ENCODE results near the gene FLAD1. TPM values are rescaled to one million over a fixed set of nuclear protein-coding genes. Genes with fewer than 3 reads are reported as not detected.

FLAD1 gene
- total RNA-seq, 4 donors from 2014 or later = 29.7 to 50.3 (median 46.3) TPM

DNA sequence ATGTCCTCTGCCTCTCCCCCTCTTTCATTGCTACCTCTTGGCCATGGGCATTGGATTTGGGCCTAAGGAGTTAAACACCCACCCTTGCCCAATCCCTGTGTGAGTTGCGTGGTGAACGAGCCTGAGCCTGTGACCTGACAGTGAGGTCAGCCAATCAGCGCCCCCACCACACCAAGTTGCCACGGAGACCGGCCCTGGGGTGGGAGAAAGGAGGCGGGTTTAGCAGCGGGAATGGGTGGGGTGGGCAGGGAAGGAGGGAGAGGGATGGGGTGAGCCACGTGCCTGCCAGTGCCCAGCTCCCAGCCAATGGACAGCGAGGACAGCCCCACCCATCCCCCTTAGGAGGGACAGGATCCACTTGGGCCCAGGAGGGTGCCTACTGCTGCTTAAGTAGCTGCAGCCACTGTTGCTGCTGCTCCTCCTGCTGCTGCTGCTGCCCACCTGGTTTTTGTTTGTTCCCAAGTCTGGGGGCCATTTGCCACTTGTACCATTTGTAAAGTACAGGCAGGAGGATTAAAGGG, 28.9 kb downstream of the FLAD1 start:
- H3K4me3 ChIP-seq = peak overlapping the region in 2 of 4 donors; percentile 55 to 63

DNA sequence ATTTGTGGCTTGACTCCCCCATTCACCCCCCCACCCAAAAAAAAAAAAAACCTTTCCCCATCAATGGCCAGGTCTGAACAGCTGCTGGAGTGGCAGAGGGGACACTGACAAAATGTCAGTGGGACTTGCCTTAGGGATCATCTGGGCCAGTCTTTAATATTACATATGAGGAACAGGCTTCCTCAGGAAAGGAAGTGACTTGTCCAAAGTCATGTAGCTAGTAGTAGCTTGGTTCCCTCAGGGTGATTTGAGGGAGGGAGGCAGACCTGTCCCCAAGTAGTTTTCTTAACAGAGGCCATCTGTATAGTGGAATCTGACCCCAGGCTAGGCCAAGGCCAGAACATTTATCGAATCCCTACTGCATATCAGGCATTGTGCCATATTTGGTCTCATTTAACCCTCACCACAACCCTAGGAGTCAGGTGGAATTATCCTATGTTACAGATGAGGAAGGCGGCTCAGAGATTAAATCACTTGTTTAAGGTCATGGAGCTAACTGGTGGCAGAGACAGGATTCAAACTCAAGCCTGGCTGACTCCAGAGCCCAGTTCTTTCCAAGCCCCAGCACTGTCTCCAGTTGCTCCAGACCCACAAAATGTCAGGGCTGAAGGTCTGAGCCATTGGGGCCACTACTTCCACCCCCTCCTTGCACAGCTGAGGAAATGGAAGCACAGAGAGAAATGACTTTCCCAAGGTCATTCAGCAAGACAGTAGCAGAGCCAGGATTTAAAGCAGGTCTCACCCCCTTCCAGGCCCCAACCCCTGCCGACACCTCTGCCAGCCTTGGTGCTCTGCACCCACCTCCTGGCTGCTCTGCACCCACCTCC, 29.8 kb downstream of the FLAD1 start:
- peaks cover 0 to 41% (median 0%) of the 10 kb centered on the region in 3 donors for H3K36me3 ChIP-seq
- no peaks in the 10 kb centered on the region for H3K9me3 ChIP-seq
- TF ChIP-seq, protein P1, sequence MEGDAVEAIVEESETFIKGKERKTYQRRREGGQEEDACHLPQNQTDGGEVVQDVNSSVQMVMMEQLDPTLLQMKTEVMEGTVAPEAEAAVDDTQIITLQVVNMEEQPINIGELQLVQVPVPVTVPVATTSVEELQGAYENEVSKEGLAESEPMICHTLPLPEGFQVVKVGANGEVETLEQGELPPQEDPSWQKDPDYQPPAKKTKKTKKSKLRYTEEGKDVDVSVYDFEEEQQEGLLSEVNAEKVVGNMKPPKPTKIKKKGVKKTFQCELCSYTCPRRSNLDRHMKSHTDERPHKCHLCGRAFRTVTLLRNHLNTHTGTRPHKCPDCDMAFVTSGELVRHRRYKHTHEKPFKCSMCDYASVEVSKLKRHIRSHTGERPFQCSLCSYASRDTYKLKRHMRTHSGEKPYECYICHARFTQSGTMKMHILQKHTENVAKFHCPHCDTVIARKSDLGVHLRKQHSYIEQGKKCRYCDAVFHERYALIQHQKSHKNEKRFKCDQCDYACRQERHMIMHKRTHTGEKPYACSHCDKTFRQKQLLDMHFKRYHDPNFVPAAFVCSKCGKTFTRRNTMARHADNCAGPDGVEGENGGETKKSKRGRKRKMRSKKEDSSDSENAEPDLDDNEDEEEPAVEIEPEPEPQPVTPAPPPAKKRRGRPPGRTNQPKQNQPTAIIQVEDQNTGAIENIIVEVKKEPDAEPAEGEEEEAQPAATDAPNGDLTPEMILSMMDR (IDR thresholded peaks at IDR 0.05) = no peak
- no peak for TF ChIP-seq POLR2A (IDR thresholded peaks at IDR 0.05)
- peaks cover 3 to 76% (median 50%) of the 10 kb centered on the region in 4 donors for H3K4me1 ChIP-seq
- peak overlapping the region; percentile 94 to 99 (median 96) for H3K27ac ChIP-seq
- no peaks in the 10 kb centered on the region for H3K27me3 ChIP-seq
- H3K4me3 ChIP-seq = peak overlapping the region in 2 of 4 donors; percentile 35 to 63
- DNase-seq = no peak

More for the DNA sequence above, 28.9 kb downstream of the FLAD1 start:
- DNase-seq = peak; percentile 25 to 88 (median 85)
- Histone ChIP-seq H3K27me3 (no peaks in the 10 kb centered on the region), H3K4me1 (peaks cover 3 to 79% (median 46%) of the 10 kb centered on the region in 4 donors), H3K9me3 (no peaks in the 10 kb centered on the region), H3K27ac (peak overlapping the region; percentile 94 to 99 (median 96)), H3K36me3 (peaks cover 0 to 36% (median 0%) of the 10 kb centered on the region in 3 donors)
- TF ChIP-seq POLR2A (IDR thresholded peaks at IDR 0.05) = peak; percentile 45 to 81
- TF ChIP-seq, protein P1 (IDR thresholded peaks at IDR 0.05) = no peak

DNA sequence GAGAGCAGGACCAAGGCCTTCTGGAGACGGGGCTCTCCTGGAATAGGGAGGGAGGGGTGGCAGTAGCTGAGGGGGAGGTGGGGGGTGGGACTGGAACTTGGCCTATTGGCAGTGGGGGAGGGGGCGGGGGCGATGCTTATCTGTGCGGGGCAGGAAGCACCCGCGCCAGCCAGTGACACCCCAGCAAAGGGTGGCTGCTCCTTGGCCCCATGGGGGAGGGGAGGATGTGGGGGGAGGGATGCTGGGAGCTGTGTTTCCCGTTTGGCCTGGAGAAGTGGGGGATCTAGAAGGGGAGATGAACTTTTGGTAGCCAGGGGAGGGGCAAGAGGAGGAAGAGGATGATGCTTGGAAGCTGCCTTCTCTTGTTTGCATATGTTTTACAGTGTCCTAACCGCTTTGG, 30.5 kb downstream of the FLAD1 start:
- DNase-seq = peak; percentile 64 to 74 (median 70)
- peak overlapping the region; percentile 94 to 99 (median 96) for H3K27ac ChIP-seq
- H3K4me1 ChIP-seq = peaks cover 3 to 82% (median 53%) of the 10 kb centered on the region in 4 donors
- TF ChIP-seq, protein P1 (IDR thresholded peaks at IDR 0.05) = no peak
- TF ChIP-seq POLR2A (IDR thresholded peaks at IDR 0.05) = no peak
- no peaks in the 10 kb centered on the region for H3K9me3 ChIP-seq
- H3K36me3 ChIP-seq = peaks cover 0 to 47% (median 0%) of the 10 kb centered on the region in 3 donors
- peak overlapping the region in 1 of 4 donors; percentile 35 for H3K4me3 ChIP-seq
- no peaks in the 10 kb centered on the region for H3K27me3 ChIP-seq

DNA sequence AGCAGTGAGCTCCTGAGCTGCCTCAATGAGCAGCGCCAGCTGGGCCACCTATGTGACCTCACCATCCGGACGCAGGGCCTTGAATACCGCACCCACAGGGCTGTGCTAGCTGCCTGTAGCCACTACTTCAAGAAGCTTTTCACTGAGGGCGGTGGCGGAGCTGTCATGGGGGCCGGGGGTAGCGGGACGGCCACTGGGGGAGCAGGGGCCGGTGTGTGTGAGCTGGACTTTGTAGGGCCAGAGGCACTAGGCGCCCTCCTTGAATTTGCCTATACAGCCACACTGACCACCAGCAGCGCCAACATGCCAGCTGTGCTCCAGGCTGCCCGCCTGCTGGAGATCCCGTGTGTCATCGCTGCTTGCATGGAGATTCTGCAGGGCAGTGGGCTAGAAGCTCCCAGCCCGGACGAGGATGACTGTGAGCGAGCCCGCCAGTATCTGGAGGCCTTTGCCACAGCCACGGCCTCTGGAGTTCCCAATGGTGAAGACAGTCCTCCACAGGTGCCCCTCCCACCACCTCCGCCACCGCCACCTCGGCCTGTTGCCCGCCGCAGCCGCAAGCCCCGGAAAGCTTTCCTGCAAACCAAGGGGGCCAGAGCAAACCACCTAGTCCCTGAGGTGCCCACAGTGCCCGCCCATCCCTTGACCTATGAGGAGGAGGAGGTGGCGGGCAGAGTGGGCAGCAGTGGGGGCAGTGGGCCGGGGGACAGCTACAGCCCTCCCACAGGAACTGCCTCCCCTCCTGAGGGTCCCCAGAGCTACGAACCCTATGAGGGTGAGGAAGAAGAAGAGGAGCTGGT, 31.8 kb downstream of the FLAD1 start:
- H3K27ac ChIP-seq = peak overlapping the region; percentile 94 to 99 (median 96)
- H3K27me3 ChIP-seq = no peaks in the 10 kb centered on the region
- peaks cover 0 to 42% (median 0%) of the 10 kb centered on the region in 3 donors for H3K36me3 ChIP-seq
- TF ChIP-seq, protein P1 (IDR thresholded peaks at IDR 0.05) = no peak
- TF ChIP-seq POLR2A (IDR thresholded peaks at IDR 0.05) = no peak
- H3K4me3 ChIP-seq = no peak overlapping the region
- H3K9me3 ChIP-seq = no peaks in the 10 kb centered on the region
- peaks cover 3 to 81% (median 50%) of the 10 kb centered on the region in 4 donors for H3K4me1 ChIP-seq
- DNase-seq = peak in 1 of 3 donors; percentile 51

DNA sequence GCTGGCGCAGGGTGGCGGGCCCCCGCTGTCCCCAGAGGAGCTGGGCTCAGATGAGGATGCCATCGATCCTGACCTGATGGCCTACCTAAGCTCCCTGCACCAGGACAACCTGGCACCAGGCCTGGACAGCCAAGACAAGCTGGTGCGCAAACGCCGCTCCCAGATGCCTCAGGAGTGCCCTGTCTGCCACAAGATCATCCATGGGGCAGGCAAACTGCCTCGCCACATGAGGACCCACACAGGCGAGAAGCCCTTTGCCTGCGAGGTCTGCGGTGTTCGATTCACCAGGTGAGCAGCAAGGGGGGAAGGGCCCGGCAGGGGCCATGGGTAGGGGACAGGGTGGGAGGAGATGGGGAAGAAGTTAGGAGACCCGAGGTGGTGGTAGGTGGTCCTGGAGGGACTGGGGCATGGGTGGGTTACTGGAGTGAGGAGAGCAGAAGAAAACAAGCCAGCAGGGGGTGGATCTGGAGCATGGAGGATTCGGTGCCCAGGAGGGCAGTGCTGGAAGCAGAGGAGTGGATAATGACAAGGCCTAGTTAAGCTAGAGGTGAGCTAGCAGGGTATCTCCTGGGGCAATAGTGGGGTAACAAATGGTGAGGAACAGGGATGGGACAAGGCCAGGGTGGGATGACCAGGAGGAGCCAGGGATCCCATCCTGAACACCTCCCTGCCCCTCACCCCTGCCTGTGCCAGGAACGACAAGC, 32.5 kb downstream of the FLAD1 start:
- DNase-seq = peak in 1 of 3 donors; percentile 61
- Histone ChIP-seq H3K4me3 (no peak overlapping the region), H3K9me3 (no peaks in the 10 kb centered on the region)

More for the DNA sequence above, 32.5 kb downstream of the FLAD1 start:
- peak overlapping the region; percentile 85 to 99 (median 92) for H3K27ac ChIP-seq
- H3K27me3 ChIP-seq = no peaks in the 10 kb centered on the region
- TF ChIP-seq POLR2A (IDR thresholded peaks at IDR 0.05) = no peak
- TF ChIP-seq, protein P1 (IDR thresholded peaks at IDR 0.05) = no peak
- peaks cover 0 to 42% (median 0%) of the 10 kb centered on the region in 3 donors for H3K36me3 ChIP-seq
- peaks cover 3 to 74% (median 44%) of the 10 kb centered on the region in 4 donors for H3K4me1 ChIP-seq
